BE2C (cell line): ENCODE data around the gene DISC1.
"Not testable (repeated sequence)": the region's sequence is repeated elsewhere in the genome, so short reads cannot be mapped to it uniquely, and the experiment has no call there.

Source experiments
- DNase-seq: peaks from one replicate; pipeline ENCODE4 v3.0.0-alpha.2; 2020
- H3K27me3 ChIP-seq: fragments of 250-450 bp; sonication (Bioruptor Pico); 2 replicates; pipeline ENCODE4 v1.5.1; 2020; ENCODE audit warnings: mild to moderate bottlenecking
- H3K36me3 ChIP-seq: fragments of 250-450 bp; sonication (Bioruptor Pico); 2 replicates; pipeline ENCODE4 v1.5.1; 2020; ENCODE audit warnings: mild to moderate bottlenecking
- H3K4me1 ChIP-seq: fragments of 250-450 bp; sonication (Bioruptor Pico); 2 replicates; pipeline ENCODE4 v1.5.1; 2020
- H3K4me3 ChIP-seq: 2 replicates; pipeline ENCODE4 v1.5.1; 2011; ENCODE audit warnings: low read depth, low read length
- H3K9me3 ChIP-seq: fragments of 250-450 bp; sonication (Bioruptor Pico); 2 replicates; pipeline ENCODE4 v1.5.1; 2020
- TF ChIP-seq, protein P1 (sequence below): IDR thresholded peaks from 2 replicates; pipeline ENCODE4 v1.5.1; 2012; ENCODE audit warnings: mild to moderate bottlenecking, low read depth, low read length

The DISC1 gene

DNA sequence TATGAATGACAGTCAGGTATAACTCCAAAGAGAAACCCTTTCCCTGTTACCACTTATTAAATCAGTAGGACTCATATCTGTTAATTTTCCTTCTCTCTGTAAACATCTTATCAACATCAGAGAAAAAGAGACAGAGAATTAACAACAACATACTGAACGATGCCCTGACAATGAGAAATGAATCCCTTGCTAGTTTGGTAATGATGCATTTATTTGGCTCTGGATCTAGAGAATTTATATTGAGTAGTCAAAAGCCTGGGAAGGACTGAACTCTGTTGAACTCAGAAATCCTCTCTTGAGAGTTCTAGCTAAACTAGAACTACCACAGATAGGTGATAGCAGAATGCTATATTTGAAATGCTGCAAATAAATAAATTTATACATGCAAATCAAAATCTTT, 325.6 kb downstream of the DISC1 start:
- Histone ChIP-seq H3K27me3 (no peaks in the 10 kb centered on the region), H3K4me1 (no peaks in the 10 kb centered on the region), H3K4me3 (no peak overlapping the region), H3K36me3 (no peaks in the 10 kb centered on the region), H3K9me3 (no peaks in the 10 kb centered on the region; the same call in 1 of the 2 replicates)
- TF ChIP-seq, protein P1, sequence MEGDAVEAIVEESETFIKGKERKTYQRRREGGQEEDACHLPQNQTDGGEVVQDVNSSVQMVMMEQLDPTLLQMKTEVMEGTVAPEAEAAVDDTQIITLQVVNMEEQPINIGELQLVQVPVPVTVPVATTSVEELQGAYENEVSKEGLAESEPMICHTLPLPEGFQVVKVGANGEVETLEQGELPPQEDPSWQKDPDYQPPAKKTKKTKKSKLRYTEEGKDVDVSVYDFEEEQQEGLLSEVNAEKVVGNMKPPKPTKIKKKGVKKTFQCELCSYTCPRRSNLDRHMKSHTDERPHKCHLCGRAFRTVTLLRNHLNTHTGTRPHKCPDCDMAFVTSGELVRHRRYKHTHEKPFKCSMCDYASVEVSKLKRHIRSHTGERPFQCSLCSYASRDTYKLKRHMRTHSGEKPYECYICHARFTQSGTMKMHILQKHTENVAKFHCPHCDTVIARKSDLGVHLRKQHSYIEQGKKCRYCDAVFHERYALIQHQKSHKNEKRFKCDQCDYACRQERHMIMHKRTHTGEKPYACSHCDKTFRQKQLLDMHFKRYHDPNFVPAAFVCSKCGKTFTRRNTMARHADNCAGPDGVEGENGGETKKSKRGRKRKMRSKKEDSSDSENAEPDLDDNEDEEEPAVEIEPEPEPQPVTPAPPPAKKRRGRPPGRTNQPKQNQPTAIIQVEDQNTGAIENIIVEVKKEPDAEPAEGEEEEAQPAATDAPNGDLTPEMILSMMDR: no peak
- no peak for DNase-seq

DNA sequence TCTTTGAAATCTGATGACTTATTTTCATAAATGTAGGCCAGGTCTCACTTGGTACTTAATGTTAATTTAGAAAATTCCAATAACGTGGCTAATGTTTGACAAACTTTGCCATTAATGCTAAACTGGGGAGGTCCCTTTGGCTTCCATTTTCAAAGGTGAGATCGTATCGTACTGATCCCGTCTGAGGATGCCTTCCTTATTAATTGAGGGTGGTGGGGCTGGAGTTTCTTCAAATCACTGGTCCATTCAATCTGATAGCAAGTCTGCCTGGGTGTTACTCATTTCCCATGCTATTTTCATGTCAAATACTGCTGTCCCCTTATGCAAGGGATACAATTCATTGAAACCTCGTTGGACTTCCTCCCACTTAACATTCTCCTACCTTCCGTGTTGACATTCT, 327.1 kb downstream of the DISC1 start:
- H3K4me3 ChIP-seq: no peak overlapping the region
- no peaks in the 10 kb centered on the region for H3K9me3 ChIP-seq
- H3K4me1 ChIP-seq: no peaks in the 10 kb centered on the region
- H3K36me3 ChIP-seq: no peaks in the 10 kb centered on the region
- no peak for DNase-seq
- TF ChIP-seq, protein P1: no peak
- H3K27me3 ChIP-seq: no peaks in the 10 kb centered on the region

DNA sequence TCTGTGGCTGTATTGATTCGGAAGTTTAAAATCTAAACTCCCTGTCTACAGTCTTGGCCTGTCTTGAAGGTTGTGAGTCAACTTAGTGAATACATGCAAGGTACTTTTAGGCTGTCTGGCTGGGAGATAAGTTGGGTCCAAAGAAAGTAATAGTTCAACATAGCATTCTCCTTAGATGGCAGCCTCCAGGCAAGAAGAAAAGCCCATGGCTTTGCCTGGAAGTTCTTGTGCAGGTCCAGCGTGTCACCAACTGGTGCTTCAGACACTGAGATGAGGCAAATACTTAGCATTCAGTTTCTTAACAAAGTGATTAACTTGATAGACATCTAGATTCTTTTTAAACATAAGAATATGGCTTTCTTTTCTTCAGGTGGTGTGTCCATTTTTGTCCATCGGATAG, 328.2 kb downstream of the DISC1 start:
- no peaks in the 10 kb centered on the region for H3K9me3 ChIP-seq

DNA sequence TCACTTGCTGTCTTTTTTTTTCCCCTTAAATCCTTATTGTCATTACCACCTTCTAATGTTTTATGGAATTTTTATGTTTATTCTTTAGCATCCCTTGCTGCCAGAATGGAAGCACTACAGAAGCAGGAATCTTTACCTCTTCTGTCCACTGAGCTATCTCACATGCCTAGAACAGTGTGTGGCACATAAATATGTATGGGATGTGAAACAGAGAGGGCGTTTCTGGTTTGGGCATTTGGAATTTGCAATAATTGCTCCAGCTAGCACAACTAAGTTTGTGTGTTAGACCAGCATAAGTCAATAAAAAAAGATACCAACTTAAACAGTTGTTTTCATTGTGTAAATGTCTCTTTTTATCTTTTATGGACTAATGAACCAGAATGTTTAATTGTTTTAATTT, 330.8 kb downstream of the DISC1 start:
- TF ChIP-seq, protein P1: no peak

More for the DNA sequence above, 328.2 kb downstream of the DISC1 start:
- no peak for DNase-seq
- H3K36me3 ChIP-seq: no peaks in the 10 kb centered on the region
- H3K27me3 ChIP-seq: no peaks in the 10 kb centered on the region
- no peak overlapping the region for H3K4me3 ChIP-seq
- TF ChIP-seq, protein P1: no peak
- H3K4me1 ChIP-seq: no peaks in the 10 kb centered on the region

DNA sequence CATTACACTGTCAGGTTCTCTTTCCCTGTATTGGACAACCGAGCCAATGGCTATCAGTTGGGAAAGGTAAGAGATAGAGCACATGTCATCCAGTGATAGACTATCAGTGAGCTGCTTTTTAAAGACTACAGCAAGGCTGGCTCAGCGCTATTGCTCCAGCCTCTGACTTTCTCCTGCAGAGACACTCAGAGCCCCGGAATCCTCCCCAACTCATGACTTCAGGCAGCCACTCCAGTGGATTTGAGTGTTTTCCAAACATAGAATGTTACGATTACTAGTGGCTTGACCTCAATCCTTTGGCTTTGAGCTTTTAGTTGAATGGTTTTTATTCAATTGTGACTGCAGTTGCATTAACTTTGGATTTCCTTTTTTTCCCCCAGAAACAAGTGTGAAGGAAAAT, 331.9 kb downstream of the DISC1 start:
- H3K27me3 ChIP-seq: no peaks in the 10 kb centered on the region
- TF ChIP-seq, protein P1: no peak

More for the DNA sequence above, 330.8 kb downstream of the DISC1 start:
- H3K4me3 ChIP-seq: no peak overlapping the region
- no peaks in the 10 kb centered on the region for H3K36me3 ChIP-seq
- H3K4me1 ChIP-seq: no peaks in the 10 kb centered on the region
- no peaks in the 10 kb centered on the region for H3K9me3 ChIP-seq
- no peak for DNase-seq
- H3K27me3 ChIP-seq: no peaks in the 10 kb centered on the region

DNA sequence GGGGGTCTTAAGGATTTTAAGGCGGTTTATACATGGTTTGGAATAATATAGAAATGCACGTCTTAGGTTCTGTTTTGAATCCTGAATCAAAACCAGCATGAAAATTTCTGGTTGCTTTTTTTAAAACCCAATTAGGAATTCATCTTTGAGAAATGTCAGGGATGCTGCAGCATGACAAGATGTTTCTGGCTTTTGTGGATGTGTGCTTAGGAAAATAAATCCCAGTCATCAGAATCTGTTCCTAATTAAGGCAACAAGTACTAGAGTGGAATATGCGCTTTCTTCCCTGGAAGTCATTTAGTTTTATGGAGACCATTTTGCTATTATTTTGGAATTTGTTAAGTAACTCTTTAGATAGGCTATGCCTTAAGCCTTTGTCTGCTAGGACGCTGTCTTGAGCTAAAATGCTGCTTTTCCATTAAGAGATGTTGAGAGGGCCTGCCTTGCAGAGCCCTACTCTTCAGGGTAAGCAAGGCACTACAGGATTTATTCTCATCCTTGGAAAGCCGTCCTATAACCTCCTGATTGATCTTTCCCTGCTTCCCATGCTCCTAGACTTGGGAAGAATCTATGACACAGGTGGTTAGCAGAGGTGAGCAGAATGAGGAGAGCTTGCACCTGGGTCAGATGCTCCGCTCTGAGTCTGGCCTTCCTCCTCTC, 332.8 kb downstream of the DISC1 start:
- H3K36me3 ChIP-seq: no peaks in the 10 kb centered on the region
- TF ChIP-seq, protein P1: no peak
- H3K9me3 ChIP-seq: no peaks in the 10 kb centered on the region
- H3K27me3 ChIP-seq: no peaks in the 10 kb centered on the region
- H3K4me1 ChIP-seq: no peaks in the 10 kb centered on the region
- H3K4me3 ChIP-seq: no peak overlapping the region
- DNase-seq: no peak

More for the DNA sequence above, 331.9 kb downstream of the DISC1 start:
- no peak for DNase-seq
- Histone ChIP-seq H3K4me3 (no peak overlapping the region), H3K9me3 (no peaks in the 10 kb centered on the region), H3K36me3 (no peaks in the 10 kb centered on the region), H3K4me1 (no peaks in the 10 kb centered on the region)

DNA sequence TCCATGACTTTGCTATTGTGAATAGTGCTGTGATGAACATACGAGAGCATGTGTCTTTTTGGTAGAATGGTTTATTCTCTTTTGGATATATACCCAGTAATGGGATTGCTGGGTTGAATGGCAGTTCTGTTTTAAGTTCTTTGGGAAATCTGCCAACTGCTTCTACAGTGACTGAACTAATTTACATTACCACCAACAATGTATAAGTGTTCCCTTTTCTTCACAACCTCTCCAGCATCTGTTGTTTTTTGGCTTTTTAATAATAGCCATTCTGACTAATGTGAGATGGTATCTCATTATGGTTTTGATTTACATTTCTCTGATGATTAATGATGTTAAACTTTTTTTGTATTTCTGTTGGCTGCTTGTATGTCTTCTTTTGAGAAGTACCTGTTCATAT, 335.2 kb downstream of the DISC1 start:
- H3K4me1 ChIP-seq, H3K9me3 ChIP-seq, H3K27me3 ChIP-seq, H3K36me3 ChIP-seq, DNase-seq, H3K4me3 ChIP-seq: not testable (repeated sequence)
